Measurements from ENCODE around the gene TP73.

DNA sequence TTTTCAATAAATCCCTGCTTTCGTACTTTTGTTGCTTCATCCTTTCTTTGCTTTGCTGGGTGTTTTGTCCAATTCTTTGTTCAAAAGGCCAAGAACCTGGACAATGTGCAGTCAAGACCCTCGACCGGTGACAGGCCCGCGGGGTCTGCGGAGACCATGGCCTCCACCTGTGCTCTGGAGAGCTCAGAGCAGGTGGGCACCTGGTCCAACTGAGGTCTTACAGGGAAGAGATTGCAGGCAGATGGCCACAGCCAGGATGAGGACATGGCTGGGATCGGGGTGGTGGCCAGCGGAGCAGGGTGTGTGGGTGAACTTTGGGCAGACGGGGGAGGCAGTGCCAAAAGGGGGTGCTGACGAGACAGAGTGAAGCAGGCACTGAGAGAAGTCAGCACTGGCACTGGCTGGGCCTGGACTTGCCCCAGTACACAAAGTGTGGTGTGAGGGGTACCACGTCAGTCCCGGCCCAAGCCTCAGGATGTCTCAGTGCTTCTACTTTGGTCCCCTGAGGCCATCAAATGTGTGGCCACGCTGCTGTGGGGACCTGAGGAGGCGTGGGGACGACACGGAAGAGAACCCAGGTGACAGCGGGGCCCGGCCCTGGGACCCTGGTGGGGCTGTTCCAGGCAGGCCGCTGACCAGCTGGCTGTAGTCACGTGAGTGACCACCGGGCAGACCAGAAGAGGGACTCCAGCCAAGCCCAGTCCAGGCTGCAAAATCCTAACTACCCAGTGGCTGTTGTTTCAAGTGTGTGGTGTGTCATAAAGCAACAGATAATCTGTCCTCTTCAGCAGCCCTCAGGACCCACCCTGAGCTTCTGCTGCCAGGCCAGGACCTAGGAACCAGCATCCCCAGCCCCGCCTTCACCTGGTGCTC, 89.5 kb downstream of the TP73 start:
- TF ChIP-seq, protein P1, sequence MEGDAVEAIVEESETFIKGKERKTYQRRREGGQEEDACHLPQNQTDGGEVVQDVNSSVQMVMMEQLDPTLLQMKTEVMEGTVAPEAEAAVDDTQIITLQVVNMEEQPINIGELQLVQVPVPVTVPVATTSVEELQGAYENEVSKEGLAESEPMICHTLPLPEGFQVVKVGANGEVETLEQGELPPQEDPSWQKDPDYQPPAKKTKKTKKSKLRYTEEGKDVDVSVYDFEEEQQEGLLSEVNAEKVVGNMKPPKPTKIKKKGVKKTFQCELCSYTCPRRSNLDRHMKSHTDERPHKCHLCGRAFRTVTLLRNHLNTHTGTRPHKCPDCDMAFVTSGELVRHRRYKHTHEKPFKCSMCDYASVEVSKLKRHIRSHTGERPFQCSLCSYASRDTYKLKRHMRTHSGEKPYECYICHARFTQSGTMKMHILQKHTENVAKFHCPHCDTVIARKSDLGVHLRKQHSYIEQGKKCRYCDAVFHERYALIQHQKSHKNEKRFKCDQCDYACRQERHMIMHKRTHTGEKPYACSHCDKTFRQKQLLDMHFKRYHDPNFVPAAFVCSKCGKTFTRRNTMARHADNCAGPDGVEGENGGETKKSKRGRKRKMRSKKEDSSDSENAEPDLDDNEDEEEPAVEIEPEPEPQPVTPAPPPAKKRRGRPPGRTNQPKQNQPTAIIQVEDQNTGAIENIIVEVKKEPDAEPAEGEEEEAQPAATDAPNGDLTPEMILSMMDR (IDR thresholded peaks at IDR 0.05; ENCODE audit: low read depth, low read length) = no peak
- no peak for TF ChIP-seq EZH2phosphoT487 (IDR thresholded peaks at IDR 0.05; ENCODE audit: low read depth)
